NCI-H460 (cell line): ENCODE results near the gene CACHD1. TPM values are rescaled to one million over a fixed set of nuclear protein-coding genes. Genes with fewer than 3 reads are reported as not detected.
"Not testable (repeated sequence)": the region's sequence is repeated elsewhere in the genome, so short reads cannot be mapped to it uniquely, and the experiment has no call there.

Experiments used
- DNase-seq: peaks from one replicate; pipeline ENCODE4 v3.0.0-alpha.2; 2016; ENCODE audit warnings: low read depth; ENCODE audit errors: extremely low read depth
- total RNA-seq: library from RNA; depleted of rRNA; stranded (reverse); fragments of >200 nt; shearing (Covaris generic); gene quantifications from 2 replicates; pipeline ENCODE4 v1.2.3, GENCODE V29; 2014

Gene CACHD1
- total RNA-seq, 1 experiment from 2014 or later: 3.2 TPM

DNA sequence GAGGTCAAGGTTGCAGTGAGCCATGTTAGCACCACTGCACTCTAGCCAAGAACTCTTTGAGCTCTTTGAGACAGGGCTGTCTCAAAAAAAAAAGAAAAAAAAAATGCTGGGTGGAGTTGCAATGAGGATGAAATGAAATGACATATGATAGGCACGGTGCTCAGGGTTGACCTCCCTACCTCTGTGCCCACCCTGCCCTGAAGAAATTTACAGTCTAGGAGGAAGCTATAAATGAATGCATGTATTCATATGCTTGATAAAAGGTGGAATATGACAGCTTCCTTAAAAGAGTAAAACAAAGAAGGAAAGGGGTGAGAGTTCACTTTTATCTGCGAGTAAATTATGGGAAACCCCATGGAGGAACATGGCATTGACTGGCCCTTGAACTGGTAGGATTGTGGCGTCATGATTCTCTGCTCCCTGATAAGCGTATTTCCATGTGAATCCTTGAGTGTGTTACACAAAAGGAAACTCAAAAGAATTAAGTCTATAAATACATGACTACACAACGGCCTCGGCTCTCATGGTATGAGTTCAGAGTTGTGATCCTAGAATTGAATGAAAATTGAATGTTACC, 215.9 kb downstream of the CACHD1 start:
- no peak for DNase-seq

DNA sequence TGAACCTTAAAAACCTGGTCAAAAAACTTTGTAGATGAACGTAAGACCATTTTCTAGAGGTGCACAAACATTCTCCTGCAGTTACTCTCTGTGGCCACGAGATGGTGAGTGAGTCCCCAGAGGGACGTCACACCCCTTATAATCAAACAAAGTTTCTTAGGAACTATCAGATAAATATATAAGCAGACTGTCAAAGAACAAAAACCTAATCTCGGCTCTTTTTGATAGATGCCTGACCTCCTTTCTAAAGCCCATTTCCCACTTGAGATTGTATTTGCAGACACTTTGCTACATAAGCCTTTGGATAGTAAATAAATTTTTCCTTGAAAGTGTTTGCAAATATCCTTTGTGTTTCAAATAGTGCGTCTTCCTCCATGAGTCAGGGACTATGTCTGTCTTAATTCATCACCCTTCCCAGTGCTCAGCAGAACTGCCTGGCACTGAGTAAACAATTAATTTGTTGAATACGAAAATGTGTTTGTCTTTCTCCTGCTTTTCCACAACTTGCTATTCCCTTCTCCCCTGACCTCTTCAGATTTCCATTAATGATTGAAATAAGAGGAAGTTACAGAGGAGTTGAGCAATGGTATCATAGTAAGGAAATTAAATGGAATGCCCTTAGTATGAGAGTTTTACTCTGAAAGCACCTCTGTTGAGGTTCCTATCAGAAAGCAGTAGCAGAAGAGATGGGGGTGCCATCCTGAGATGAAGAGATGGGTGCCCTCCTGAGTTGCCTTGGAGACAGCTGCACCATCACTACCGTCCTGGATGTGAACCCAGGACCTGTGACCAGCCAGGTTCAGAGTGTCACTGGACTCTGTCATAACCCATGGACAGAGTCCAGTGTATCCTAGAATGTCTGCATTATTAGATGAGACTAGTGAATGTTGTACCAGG, 217.1 kb downstream of the CACHD1 start:
- peak; percentile 40 for DNase-seq

DNA sequence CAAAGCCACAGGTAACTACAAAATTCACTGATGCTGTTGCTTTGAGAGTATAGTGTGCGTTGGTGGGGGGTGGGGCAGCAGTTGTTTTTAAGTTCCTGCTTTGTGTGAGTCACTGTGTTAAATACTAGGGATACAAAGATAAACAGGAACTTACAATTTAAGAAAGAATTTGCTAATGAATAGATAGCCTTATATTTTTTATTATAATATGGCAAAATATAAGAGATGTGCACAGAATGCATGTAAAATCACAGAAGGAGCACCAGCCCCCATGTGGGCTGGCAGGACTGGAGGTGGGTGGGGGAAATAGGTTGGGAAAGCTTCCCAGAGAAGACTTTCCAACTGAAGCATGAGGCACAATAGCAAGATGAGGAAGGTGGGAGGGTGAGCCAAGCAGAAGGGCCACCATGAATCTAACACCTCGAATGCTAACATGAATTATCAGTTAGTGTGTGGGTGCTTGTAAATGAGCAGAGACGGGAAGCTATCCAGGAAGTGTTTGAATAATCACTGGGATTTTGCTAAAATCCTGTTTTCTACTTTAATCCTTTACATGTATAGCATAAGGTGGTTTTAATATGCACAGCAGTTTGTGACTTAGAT, 217.9 kb downstream of the CACHD1 start:
- DNase-seq: no peak

DNA sequence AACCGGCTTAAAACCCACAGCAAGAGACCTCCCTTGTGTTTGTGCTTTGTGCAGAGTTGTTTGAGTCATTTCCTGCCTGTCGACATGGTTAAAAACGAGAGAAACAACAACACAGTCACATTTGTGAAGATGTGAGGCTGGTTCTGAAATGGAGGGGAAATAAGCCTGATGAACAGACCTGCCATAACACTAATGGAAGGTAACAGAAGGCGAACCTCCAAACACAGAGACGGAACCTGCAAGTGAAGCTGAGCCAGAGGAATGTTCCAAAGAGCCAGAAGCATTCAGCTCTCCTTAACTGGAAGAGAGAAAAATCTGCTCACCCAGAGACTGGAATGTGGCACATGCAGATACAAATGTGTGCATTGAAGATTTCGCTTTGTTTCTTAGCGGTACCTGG, 221.7 kb downstream of the CACHD1 start:
- DNase-seq: no peak

DNA sequence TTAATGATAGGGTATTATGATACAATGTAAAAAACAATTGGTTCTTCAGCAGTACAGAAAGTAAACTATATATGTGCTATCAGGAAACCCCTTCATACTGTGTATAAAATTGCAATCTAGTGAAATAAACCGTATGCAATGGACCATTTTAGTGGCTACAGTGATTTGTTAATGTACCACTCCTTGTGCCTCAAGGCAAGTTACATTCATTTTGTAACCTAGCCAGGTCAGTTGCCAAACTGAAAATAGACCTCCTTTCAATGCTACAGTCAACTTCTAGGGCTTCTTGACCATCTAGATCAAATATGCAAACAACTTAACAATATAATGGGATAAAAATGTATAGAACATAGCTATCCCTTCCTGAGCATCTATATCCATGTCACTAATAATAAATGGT, 223.0 kb downstream of the CACHD1 start:
- DNase-seq: no peak

DNA sequence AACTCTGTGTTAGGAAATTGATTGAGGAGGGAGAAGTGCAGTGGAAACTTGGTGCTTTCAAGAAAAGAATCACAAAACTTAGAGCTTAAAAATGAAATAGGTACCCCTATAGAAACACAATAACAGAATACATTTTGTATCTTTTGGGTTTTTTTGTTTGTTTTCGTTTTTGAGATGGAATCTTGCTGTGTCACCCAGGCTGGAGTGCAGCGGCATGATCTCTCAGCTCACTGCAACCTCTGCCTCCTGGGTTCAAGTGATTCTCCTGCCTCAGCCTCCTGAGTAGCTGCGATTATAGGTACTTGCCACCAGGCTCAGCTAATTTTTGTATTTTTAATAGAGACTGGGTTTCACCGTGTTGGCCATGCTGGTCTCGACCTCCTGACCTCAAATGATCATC, 223.5 kb downstream of the CACHD1 start:
- no peak for DNase-seq

DNA sequence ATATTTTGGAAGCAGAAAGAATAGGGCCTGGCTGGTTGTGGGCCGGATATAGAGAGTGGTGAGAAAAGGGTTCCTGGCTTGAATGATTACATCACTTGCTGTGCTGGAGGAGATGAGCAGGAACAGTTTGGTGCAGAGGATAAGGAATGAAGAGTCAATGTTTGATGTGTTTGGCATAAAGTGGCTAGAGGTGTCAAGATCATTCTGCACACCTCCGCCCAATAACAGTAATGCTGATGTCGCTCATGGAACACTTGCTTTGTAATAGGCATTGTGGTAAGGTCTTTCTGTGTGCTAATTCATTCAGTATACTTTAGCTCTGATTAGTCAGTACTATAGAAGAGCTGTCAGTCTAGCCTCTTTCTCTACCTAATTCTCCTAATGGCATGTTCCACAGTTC, 226.9 kb downstream of the CACHD1 start:
- no peak for DNase-seq

DNA sequence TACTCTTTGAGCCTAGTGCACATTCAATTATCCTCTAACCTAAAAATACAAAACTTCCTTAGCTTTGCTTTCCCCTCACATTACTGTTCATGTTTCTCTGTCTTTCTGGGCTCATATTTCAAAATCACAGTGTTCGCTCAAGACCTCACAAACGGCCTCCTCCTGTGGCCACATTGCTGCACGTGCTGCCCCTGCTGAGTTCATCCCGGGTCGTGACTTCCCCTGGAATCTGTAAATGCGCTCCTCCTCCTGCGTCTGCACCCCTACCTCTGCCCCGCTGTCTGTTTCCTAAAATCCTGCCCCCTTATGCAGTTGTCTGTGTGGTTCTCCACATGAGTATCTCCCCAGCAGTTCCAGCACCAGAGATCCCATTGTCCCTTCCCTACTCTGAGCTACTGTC, 229.4 kb downstream of the CACHD1 start:
- no peak for DNase-seq

DNA sequence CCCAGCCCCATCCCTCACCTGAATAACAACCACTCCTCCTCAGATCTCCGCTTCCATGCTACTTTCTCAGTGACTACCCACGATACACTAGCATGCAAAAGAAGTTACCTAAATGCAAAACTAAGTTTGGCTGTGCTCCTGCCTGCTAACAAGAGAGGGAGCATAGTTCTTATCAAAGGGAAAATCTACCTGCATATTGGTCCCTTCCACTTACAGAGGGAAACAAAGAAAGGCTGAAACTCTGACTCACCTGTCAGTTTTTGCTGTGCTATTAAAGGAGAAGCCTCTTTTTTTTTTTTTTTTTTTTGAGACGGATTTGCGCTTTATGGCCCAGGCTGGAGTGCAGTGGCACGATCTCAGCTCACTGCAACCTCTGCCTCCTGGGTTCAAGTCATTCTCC, 231.1 kb downstream of the CACHD1 start:
- DNase-seq: no peak

DNA sequence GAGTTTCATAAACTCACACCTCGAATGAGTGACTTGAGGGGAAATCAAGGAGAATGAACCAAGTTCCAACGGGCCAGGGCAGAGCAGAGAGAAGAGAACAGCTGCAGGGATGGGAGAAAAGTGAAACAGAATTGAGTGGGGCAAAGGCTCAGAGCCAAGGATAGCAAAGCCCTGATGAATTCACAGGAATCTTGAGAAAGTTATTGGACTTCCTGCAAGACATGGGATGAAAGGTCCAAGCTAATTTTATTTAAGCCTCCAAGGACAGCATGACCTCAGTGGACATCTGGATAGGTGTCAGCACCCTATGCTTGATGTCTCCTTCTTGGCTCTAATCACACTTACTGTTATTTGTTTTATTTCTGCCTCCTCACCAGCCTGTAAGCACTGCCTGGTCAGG, 232.0 kb downstream of the CACHD1 start:
- DNase-seq: no peak

DNA sequence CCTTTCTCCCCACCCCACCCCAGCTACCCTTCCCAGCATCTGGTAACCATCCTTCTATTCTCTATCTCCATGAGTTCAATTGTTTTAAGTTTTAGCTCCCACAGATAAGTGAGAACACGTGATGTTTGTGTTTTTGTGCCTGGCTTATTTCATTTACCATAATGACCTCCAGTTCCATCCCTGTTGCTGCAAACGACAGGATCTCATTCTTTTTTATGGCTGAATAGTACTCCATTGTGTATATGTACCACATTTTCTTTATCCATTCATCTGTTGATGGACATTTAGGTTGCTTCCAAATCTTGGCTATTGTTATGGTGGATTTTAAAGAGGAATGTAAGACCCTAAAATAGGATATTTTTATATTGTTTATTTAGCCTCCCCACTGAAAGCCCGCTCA, 232.7 kb downstream of the CACHD1 start:
- DNase-seq: not testable (repeated sequence)

DNA sequence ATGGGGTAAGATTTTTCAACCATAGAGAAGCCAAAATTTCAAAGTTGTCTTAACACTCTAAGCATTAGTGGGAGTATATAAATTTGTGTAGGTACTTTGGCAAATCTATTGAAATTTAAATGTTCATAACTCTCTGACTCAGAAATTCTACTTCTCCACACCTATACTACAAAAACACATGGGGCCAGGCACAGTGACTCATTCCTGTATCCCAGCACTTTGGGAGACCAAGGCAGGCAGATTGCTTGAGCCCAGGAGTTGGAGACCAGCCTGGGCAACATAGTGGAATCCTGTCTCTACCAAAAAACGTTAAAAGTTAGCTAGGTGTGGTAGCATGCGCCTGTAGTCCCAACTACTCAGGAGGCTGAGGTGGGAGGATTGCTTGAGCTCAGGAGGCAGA, 233.7 kb downstream of the CACHD1 start:
- DNase-seq: no peak

DNA sequence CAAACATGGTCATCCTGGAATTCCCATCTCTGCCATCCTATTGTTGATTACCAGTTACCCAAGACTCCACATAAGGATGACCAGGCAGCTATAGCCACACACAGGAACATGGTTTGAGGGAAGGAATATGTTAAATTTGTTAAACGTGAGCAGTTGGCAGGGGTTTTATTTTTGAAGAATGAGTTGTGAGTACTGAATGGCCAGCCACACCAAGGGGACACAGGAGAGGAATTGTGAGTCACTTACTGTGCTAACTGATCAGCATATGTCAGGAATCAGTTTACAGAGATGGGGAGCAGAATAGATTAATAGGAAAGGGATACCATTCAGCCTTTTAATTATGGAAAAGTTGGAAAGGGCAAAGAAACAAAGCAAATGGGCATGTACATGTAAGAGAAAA, 235.7 kb downstream of the CACHD1 start:
- DNase-seq: no peak

DNA sequence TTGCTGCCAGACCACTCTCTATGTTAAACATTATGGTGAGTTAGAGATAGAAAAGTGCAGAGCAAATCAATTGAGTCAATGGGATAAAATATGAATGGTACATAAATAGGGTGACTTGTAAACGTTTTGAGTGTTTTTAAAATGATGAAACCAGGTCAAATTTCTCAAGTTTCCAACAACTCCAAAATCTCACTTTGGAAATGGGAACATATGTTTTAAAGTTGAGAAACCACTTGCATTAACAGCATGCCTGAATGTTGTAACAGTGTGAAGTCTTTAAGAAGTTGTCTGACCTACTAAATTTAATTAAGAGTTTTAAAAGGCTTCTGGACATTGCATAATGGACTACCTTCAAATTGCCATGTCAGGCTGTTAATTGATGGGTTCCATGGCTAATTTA, 241.3 kb downstream of the CACHD1 start:
- no peak for DNase-seq

DNA sequence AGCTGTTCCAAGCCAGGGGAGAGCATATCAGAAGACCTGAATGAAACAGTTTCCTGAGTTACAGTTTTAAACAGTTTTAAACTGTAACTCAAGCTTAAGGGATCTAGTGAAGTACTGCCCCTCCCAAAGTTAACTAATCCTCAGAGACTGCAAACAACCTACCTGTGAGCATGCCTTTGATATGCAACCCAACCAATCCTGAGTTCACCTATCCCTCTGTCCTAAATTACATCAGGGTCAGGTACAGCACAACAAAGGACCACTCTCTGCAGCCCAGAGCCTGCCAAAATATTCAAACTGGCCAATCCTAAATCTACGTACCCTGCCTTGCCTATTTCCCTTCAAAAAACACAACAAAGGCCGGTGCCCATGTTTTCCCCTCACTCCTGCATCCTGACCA, 242.1 kb downstream of the CACHD1 start:
- DNase-seq: no peak

DNA sequence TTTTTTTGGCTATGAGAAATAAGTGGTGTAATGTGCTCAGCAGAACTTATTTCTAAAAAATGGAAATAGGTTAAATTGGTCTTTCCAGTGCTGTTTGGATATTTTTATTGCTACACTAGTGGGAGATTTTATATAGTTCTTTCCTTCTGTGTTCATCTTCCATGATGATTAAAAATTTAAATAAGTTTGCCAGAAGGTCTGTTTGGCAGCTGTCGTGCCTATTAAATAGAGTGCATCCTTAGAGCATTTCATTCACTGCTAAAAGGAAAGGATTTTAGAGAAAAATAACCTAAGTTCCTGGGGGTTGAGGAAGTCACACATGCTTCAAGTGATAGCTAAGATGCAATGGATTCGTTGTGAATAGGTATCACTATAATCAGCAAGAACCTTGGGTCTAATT, 245.3 kb downstream of the CACHD1 start:
- DNase-seq: no peak

DNA sequence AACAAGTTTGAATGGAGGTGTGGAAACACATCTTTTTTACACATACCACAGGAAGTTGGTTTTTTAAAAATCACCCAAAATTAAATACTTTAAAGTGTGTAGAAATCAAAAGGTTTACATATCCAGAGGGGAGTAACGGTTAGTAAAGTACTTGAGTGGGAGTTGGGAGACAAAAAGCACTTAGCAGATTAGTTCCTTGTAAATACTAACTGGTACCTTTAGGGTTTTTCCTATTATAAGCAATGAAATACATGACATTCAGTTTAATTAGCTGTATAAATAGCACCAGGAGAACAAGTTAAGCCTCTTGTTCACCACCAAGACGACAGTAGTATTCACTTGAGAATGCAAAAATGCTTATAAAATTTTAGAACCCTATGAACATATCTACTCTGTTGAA, 251.2 kb downstream of the CACHD1 start:
- no peak for DNase-seq

DNA sequence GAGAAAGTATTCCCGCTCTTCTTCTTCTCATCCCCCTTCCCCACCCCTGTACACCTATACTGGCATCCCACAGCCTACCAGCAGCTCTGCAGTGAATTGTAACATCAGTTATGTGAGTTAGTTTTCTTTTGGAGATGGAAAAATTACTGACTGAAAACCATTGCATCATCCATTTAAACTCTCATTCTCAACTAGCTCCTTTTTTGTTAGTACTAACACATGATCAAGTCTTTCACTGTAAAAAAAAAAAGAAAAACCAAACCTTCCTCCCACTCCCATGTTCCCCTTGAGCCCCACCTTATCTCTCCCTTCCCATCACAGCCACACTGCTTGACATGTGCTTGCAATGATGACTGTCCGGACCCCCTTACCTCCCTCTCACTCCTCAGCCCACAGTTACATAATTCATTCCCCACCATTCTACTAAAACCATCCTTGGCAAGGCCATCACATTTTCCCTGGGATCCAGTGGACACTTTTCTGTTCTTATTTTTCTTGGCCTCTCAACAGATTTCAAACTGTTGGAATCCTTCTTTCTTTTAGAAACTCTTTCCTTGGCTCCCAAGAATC, 251.7 kb downstream of the CACHD1 start:
- DNase-seq: no peak

DNA sequence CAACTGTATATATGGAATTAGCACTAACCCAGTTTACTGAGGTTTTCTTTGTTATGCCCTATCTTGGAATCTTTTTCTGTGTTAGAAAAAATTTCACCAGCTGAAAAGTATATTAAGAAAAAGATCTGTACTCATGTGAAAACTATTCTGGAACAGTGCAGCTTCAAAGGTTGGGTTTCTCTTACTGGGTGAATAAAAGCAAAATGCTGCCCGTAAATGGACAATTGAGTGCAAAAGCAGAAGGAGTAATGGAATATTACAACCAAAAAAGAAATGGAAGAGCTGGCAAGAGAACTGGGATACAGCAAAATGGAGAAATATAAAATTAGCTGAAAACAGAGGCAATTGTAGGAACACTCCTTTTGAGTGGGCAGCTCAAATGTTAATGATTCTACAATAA, 257.9 kb downstream of the CACHD1 start:
- no peak for DNase-seq

DNA sequence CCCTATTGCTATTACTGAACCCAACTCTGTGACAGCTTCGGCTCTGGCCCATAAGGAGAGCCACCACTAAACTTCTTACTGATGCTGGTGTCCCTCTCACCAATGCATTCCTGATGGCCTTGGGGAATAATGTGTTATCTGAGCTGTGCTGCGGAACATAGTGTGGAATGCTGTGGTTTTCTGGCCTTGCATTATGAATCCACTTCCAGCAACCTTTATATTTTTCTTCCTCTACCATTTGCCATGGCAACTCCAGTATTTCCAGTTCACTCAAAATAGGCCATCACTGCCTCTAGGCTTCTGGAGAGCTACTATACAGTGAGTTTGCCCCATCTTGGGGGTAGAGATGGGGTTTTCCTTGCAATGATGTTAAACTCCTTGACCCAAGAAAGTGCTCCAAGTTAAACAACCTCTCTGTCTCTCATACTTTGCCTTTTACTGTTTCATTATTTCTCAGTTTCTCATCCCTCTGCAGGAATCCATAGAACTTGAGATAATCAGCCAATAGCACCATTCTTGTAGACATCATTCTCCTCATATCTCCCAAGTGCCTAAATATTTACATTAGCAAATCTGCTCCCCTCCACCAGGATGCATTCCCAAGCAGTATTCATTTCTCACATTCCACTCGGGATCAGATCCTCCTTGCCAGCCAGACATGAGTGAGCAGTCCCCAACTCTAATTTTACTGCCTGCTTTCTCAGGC, 263.8 kb downstream of the CACHD1 start:
- no peak for DNase-seq

DNA sequence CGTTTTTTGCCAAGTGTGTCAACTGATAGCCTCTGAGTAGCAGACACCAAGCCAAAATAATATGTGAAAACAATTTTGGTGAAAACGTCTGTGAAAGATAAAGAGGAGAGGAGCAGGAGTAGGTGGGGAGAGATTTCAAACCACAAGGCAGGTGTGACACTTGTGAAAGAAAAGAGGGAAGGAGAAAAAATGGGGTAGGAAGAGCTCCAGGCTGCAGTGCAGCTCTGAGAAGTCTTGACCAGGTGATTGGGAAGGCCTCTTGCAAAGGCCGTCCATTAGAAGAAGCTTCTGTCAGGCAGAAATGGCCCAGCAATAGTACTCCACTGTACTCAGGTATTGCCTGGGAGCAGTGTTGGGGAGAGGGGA, 264.3 kb downstream of the CACHD1 start:
- DNase-seq: no peak
